Activated CD8-positive, alpha-beta memory T cell treated with anti-CD3 and anti-CD28 coated beads, Interleukin-2, amount 50 U/mL, for 1 hour (primary cell): ENCODE results near the gene BBS9.
"Not testable (repeated sequence)": the region's sequence is repeated elsewhere in the genome, so short reads cannot be mapped to it uniquely, and the experiment has no call there.

Experiments
- DNase-seq: peaks from one replicate; pipeline ENCODE4 v3.0.0-alpha.2; 2020; ENCODE audit errors: extremely low read depth

Gene BBS9

DNA sequence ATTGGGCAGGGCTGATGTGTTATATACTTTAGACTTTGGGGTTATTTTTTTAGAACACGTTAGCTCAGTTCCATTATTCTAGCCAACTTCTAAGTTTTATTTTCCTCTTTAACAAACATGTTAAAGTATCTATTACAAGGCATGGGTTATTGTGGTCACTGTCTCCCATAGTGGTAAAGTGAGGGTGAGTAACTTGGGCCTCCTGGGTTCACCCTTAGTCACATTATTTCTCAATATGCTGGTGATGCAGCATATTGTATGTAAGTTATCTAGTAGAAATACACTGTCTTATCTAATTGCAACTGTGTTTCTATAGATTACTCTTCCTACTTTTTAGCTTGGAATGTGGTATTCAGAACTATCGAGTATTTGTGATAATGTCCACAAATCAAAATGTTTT, 65.9 kb downstream of the BBS9 start:
- no peak for DNase-seq

DNA sequence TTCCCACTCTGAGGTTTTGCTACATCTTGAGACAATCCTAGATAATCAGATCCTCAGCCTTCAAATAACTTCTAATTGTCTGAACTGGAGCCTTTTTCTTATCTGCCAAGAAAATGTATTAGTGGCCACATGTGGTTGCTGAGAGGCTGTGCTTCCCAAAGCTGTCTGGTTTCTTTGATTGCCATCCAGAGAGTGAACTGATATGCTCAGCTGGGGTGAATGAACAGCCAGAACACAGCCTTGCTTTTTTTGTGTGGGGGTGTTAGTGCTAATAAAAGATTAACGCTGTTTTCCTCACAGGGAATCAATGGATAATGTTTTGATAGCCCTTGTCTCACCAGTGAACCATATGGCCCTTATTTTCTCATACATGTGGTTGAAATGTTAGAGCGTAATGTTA, 66.9 kb downstream of the BBS9 start:
- DNase-seq: no peak

DNA sequence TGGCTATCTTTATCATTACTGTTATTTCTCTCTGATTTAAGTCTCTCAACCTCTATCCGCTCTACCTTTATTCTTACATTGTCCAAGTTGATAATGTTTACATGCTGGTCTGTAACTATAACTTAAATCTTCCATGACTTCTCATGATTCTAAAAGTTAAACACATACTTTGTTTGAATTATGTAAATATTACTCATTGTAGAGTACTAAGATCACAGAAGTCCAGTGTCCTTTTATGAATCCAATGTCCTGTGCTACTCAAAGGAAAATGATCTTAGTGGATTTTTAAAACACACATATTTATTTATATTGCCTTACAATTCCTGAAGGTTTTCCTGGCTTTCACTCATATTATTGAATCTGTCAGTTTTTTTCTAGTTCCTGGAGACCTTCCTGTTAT, 70.9 kb downstream of the BBS9 start:
- DNase-seq: no peak

DNA sequence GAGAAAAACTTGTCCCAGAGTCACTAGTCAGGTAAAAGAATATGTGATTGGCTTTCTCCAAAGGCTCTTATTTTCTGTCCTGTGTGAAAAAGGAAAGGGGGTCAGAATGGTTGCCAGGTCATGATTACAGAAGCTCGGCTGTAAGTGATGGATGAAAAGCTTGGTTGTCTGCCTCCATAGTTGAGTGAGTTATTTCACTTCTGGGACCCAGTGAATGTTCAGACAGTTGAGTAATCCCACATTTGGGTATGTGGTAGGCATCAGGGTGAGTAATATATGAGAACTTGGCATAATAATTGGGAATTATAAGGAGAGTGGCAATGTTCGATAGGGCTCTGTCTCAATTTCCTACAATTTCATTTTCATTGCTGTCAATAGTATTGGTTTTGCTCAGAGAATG, 72.5 kb downstream of the BBS9 start:
- no peak for DNase-seq

DNA sequence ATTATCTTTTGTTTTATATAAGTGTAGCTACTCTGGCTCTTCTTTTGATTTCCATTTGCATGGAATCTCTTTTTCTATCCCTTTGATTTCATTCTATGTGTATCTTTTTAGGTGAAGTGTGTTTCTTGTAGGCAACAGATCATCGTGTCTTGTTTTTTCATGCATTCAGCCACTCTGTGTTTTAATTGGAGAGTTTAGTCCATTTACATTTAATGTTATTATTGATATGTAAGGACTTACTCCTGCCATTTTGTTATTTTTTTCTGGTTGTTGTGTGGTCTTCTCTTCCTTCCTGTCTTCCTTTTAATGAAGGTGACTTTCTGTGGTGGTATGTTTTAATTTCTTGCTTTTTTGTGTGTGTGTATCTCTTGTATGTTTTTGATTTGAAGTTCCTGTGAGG, 81.6 kb downstream of the BBS9 start:
- DNase-seq: no peak

DNA sequence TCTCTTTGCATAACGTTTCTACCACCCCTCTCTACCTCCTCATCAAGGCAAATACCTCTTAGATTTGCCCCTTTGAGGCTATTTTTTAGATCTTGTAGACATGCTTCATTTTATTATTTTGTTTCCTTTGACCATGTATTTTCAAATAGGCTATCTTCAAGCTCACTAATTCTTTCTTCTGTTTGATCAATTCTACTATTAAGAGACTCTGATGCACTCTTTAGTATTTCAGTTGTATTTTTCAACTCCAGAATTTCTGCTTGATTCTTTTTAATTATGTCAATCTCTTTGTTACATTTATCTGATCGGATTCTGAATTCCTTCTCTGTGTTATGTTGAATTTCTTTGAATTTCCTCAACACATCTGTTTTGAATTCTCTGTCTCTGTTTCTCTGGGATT, 82.8 kb downstream of the BBS9 start:
- no peak for DNase-seq

DNA sequence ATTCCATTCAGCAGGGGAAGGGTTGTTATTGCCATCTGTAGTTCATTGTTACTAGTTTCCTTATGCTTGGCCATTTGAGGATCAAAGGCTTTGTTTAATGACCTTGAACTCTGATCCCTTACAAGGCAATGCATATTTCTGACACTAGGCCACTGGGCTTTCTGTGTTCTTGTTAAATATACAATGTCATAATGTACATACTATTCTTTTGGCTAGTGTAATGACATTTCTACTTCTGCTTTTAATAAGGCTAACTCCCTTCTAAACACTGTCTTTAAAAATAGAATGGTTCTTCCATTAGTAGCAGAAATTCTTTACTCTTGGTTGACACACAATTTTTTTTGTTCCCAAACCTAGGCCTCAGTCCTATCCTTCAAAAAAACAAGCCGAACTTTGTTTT, 86.6 kb downstream of the BBS9 start:
- DNase-seq: no peak

DNA sequence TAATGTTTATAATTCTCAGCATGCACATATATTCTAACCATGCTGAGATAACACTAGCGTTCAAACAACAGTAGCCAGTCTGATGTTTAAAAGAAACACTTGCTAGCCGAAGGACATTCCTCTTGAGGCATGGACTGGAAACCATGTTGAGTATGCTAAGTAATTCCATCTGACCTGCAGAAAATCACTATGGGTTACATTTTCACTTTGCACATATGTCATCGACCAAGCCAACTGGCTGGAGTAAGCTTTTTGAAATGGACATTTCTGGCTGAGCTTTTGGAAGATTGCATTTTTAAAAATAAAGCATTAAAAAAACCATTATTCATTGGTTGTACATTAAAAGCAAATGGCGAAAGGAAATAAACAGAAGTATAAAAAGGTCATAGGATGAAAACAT, 88.2 kb downstream of the BBS9 start:
- DNase-seq: no peak

DNA sequence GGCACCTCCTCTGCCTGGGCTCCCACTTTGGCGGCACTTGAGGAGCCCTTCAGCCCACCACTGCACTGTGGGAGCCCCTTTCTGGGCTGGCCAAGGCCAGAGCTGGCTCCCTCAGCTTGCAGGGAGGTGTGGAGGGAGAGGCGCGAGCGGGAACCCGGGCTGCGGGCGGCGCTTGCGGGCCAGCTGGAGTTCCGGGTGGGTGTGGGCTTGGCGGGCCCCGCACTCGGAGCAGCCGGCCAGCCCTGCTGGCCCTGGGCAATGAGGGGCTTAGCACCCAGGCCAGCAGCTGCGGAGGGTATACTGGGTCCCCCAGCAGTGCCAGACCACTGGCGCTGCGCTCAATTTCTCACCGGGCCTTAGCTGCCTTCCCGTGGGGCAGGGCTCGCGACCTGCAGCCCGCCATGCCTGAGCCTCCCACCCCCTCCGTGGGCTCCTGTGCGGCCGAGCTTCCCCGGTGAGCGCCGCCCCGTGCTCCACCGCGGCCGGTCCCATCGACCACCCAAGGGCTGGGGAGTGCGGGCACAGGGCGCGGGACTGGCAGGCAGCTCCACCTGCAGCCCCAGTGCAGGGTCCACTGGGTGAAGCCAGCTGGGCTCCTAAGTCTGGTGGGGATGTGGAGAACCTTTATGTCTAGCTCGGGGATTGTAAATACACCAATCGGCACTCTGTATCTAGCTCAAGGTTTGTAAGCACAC, 89.6 kb downstream of the BBS9 start:
- DNase-seq: not testable (repeated sequence)

DNA sequence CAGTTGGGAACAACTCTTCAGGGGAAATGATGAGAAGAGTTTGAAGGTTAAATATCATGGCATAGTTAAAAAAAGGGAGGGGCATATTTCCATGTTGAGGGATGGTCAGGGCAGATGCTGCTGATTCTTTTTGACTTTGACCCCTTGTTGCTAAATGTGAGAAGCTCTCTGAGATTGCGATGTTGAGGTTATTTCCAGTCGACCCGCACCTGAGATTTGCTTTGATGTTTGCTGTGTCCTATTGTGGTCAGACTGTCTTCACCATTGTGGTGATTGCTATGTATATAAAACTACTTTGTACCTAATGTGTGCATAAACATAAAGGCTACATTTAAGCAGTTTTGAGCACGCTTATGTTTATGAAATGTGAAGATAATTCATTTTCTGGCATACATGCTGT, 90.9 kb downstream of the BBS9 start:
- DNase-seq: no peak

DNA sequence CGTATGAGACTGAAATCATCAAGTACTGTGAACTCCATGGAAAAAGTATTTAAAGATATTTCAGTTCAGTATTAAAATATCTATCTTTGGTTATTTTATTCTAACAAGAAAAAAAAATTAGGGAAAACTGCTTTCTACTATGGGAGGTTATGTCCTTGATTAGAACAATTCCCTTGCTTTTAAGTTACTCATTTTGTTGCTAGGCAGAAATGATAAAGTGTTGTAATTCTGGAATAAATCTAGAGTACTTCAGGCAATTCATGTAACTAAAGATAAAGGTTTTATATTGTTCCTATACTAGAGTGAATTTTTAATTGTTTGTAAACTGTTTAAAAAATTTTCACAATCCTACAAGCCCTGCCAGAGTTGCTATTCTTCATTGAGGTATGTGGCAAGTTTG, 92.0 kb downstream of the BBS9 start:
- DNase-seq: no peak

DNA sequence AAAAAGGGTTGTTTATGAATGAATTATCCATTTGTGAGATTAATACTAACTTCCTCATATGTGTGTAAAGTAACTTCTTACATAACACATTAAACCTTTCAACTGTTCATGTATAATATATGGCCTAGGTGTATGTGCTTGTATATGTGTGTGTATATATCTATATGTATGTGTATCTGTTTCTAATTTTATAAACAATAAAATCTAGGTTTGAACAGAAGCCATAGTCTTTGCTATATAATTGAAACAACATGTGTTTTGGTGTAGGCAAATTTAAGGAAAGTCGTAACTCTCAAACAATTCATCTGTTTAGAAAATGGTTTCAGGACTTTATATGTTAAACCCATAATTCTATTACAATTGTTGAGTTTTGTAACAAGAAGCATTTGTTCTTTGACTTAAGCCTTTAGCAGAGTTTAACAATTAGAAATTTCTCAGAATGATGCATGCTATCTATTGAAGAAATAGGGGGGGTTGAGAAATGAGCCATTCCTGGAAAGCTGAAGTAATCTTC, 103.3 kb downstream of the BBS9 start:
- no peak for DNase-seq

DNA sequence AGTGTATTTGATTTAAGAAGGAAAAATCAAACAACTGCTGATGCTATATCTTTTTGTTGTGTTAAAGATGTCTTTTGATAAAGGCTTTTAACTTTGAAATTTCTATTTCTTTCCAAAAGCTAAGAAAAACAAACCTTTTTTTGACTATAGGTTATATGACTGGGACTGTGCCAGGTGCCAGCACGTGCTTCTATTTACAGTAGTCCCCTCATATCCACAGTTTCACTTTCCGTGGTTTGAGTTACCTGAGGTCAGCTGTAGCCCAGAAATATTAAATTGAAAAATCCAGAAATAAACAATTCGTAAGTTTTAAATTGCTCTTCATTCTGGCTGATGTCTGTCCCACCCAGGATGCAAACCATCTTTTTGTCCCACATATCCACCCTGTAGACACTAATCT, 104.3 kb downstream of the BBS9 start:
- no peak for DNase-seq

DNA sequence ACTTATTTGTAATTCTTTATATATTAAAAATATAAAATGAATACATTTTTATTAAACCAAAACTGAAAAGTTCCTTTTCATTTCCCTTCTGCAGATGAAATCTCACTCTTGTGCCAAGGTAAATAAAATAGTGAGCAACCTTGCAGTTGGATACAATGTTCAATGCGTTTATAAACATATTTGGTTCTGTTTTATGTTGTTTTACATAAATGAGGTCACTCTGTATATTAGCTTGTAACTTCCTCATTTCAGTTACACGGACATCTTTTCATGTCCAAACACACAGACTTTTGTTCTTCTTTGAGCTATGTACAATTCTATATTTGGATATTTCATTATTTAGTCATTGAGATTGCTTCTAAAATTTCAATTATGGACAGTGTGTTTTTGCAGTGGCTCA, 107.7 kb downstream of the BBS9 start:
- DNase-seq: no peak

DNA sequence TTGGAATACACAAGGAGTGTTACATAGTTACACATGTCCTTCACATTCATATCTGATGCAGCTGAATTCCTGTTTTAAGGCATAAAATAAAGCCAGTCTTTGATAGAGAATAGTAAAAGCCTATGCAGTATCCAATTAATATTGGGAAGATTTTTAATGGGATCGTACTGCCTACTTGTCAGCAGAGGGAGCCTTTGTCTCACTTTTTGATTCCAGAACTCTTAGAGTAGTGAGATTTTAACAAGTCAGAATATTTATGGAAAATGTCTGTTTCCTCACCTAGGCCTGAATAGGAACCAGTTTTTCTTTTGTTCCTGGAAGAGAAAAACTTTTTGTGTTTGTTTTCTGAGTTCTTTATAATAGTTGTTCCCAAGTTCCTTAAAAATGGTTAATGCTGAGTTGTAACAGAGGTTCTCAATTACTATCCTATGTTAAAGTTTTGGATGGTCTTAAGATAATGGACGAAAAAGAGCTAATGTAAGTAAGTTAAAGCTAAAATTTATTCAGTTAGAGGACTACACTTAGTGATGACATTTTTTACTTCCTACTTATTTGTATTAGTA, 114.0 kb downstream of the BBS9 start:
- no peak for DNase-seq

DNA sequence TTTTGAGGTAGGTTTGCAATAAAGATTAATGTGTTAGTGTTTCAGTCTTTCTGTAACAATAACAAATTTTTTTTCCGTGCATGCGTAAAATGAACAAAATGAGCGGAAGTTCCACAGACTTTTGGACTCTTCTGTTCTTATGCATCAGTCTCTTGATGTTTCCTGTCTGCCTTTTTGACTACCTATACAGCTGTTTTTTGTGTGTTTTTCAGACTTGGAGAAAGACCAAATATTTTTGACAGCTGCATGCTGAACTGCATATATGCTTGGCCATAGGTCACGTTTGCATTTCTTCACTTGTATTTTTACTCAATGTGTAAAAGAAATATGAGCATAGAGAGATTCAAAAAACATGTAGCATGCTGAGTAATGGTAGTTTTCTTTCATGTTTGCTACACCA, 119.3 kb downstream of the BBS9 start:
- no peak for DNase-seq

DNA sequence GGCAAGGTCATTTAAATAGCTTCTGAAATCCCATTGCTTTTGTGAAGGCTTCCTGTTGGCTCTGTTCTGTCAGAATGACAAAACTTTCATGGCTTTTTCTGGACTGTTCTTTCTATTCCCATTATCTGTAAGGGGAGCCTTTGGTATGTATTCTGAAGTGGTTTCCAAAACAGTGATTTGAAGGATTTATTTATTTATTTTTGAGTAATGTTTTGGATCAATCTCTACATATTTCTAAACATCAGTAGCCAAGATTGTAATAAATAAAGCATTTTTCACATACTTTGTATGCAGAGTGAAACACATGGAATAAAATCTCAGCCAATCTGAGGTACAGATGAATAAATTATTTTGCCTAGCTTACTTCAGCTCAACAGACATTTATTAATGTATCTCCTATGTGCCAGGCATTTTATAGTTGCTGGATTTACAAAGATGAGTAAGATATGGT, 121.1 kb downstream of the BBS9 start:
- DNase-seq: no peak

DNA sequence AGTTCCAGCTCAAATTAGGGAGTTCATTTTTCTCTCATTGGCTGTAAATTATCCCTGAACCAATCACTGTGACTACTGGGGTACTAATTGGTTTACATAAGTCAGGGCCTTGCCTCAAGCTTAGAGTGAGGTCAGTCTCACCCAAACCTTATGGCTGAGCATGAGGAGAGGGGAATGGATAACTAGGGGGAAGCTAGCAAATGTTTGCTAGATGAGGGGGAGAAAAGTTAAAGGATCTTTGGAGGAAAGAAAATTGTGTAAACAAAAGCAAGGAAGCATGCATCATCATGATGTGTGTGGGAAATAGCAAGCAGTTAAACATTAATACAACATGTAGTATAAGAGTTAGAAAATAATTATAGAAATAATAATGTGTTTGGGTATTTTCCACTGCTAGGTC, 121.9 kb downstream of the BBS9 start:
- DNase-seq: no peak

DNA sequence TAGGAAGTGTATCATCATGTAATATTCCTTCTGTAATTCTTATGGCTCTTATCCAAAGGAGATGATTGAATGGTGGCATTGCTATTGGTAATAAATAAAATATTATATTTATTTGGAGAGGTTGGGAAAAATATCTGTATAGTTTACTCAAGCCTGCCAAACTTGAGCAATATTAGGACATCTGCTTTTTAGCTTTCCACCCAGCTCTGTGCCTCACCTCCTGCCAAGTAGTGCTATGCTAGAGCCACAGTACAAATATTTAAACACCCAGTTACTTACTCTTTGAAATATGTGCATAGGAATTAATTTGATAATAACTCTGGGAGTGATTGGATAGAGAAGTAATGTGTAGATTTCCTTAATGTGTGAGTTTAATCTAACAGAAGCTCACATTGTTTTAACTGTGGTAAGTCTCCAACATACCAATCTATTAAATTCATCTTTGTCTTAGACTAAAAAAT, 129.2 kb downstream of the BBS9 start:
- DNase-seq: no peak

DNA sequence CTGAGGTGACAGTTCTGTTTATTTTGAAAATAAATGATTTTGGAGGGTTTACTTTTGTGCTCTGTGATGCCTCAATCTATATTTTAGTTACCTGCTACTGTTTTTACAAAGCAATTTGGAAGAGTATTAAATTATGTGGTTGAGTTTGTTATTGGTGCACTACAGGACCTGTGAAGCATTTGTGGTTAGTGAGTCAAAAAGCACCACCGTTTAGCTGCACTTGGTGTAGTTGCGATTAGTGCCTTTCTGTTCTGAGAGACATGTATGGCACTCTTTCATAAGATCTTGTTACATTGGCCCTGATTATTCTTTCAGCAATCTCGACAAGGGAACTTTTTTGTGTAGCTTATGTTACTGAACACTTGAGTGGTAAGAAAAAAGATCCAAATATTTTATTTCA, 132.2 kb downstream of the BBS9 start:
- no peak for DNase-seq

DNA sequence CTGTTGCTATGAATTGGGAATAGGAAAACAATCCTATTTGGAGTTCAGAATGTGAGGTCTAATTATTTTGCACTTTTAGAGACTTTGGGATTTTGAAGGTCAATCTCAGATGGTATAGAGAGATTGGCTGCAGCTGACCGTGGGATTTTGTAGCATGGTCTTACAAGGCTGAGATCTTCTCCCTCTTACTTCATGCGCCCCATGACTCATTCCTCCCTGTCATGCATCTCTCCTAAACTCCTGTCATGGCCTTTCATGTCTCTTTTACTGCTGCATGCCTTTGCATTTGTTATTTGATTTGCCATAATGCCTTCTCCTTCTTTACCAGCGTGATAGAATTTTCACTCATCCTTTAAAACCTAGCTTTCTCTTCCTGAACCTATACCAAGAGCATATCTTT, 133.1 kb downstream of the BBS9 start:
- no peak for DNase-seq

DNA sequence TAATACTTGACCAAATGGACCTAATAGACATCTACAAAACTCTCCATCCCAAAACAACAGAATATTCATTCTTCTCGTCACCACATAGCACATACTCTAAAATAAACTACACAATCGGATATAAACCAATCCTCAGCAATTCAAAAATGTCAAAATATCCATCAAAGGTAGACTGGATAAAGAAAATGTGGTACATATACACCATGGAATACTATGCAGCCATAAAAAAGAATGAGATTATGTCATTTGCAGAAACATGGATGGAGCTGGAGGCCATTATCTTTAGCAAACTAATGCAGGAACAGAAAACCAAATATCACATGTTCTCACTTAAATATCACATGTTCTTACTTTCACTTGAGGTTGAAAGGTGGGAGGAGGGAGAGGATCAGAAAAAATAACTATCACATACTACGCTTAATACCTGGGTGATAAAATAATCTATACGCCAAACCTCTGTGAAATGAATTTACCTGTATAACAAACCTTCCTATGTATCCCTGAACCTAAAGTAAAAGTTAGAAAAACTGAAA, 142.5 kb downstream of the BBS9 start:
- DNase-seq: not testable (repeated sequence)

DNA sequence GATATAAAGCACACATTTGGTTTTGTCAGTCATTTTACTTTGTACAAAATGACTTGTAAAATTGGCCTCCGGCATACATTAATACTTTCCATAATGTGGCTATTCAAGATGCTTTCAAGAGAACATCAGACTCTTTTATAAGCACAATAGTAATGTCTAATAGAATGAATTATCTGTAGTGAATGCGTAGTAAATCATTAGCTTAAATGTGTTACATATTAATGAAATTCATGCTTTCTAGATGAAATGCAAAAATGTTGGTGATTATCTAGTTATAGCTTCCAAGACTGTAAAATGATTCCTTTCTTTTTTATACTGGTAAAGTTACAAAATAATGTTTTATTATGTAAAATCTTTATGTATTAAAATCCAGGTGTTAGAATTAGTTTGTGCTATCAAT, 144.0 kb downstream of the BBS9 start:
- no peak for DNase-seq
